Measurements from ENCODE around the gene PCDH9.

PCDH9 gene

DNA sequence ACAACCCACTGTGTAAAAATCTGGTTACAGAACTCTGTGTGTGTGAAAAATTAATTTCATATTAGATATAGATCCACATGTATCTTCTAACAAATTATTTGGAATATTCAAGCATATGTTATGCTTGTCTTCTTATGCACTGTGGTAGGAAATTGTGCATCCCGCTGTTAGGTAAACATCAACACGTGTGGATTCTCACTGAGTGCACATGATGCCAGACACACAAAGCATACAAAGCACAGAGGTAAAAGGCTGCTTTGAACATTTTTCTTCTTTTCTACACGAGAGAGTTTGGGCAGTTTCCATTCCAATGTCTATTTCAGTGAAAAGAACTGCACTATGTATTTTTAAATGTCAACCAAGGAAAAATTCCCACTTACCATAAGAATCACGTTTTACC is 354.9 kb downstream of the PCDH9 start:
- no peak for DNase-seq

DNA sequence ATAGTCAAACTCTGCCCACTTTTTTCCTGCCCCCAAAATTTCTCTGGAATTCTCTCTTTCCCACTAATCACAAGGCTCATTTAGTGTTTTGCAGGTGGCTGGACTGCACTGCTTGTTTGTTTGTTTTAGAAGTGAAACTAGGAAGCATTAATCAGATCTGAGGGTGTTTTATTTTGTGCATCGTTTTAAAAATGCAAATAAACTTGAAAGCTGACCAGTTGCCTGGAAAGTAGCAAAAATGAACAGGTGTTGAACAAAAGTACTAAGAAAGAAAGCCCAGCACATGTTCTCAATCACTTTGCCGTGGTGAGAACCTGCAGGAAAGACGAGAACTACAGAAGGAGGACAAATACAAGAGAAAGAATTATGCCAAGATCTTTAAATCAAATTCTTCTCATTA is 365.5 kb downstream of the PCDH9 start:
- no peak for DNase-seq

DNA sequence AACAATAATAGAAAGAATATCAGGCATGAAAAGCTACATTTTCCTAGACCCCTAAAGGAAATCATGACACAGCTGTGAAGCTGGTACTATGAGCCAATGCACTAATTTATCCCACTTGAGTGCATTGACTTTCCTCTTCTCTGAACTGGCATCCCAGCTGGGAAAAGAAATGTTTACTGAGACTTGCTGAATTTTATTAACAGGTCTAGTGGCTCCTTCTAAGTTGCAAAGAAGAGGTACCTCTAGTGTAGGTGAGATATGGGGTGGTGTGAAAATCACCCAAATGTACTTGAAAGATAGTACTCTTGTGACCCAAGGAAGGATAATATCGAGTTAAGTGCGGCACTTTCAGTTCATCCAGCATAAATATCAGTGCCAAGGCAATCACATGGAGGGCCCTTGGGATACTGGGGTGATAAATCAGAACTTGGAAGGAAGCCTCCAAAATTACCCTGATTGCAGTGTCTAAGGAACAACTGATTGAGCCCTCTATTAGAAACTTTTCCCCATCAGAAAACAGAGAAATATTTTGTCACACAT is 369.2 kb downstream of the PCDH9 start:
- DNase-seq, result no peak

DNA sequence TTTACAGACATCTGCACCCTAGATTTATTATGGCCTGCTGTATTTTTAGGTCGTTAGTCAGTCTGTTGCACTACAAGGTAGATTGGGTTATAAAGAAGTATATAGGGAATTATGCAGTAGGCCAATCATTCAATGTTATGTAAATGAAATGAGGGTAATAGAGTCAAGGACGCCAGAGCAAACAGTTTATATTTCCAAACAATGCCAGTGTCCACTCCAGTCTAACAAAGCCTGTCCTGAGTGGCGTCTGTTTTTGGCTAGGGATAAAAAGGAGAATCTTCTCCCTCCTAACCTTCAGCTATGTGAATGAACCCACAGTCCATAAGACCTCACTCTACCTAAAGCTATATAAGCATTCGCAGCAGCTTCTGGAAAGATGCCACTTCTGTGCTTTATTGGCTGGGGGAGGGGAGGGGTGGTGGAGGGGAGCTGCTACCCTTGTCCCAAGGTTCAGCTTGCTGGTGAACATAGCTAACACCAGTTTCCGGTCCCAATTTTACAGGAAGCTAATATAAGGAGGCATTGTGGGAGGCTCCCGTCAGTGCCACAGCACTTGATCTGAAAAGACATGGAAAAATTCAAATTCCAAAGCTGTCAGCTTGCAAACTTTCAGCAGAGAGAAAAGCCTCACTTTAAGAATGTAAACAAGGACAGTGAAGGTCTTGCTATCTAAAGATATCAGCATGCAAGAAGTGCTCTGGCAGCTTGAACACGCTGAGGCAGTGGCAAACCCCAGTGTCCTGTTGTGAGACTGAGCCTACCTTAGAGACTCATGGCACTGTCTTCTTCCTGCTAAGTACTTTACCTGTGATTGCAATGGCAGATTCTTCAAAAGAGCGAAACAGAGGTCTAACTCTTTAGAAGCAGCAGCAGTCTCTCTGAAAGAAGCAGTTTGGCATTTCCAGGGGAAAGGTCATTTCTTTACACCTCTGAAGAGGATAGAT is 369.9 kb downstream of the PCDH9 start:
- no peak for DNase-seq

DNA sequence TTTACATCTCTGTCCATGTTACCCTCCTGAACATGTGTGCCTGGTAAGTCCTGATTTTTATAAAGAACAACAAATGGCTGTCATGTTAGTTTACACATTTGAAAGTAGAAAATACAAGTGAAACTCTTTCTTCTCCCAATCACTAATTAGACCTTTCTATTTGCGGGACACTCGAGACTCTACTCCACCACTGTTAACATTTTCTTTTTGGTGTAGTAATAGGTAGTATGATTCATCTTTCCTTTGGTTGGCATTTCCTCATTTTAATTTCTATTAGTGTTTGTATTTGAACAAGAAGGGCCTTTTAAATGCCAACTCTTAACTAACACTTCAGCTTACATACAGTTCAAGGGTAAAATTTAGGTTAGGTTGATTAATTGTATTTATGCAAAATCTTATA is 371.1 kb downstream of the PCDH9 start:
- DNase-seq, result no peak

DNA sequence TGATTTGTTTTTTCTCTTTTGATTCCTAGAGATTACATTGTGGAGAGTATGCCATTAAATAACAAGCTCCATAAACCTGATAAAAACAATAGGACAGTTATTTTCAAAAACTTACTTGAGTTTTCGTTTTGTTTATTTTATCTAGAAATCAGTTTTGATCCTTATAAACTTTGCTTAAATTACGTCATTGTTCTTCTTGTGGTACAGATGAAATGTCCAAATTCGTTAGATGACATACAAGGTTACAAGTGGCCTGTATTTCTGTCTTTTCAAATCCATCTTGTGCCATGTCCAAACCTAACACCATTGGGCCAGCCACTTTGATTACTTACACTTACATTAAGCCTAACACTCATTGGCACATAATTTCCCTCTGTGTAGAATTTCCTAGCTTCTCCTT is 372.0 kb downstream of the PCDH9 start:
- DNase-seq, result no peak

DNA sequence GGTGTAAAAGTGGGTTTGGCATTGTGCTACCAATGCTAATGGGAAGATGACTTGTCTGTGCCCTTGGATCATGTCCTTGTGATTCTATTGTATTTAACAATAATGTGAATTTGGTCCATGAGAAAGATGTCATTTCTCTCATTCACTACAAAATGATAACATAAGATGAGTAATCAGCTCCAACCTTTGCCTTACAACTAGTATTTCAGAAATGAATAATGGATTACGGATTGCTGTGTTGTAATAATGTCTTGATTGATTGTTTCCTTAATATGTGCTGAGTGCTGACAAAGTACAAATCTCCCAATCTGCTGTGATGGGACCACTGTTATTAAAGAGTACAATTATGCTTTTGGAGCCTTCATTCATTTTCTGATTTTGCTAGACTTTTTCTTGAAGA is 375.0 kb downstream of the PCDH9 start:
- no peak for DNase-seq

DNA sequence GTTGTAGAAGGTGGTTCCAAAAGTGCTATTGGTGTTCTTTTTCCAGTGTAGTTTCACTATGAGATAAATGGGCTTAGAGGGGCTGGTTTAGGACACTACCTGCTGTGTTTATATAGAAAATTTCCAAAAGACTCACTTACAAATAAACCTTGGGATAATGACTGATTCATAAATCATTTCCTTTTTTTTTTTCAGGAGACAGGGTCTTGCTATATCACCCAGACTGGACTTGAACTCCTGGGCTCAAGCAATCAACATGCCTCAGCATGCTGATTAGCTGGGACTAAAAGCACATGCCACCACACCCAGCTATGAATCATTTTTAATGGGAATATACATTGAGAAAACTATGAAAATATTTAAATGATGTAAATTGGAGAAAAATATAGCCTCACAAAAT is 376.6 kb downstream of the PCDH9 start:
- DNase-seq, result no peak

DNA sequence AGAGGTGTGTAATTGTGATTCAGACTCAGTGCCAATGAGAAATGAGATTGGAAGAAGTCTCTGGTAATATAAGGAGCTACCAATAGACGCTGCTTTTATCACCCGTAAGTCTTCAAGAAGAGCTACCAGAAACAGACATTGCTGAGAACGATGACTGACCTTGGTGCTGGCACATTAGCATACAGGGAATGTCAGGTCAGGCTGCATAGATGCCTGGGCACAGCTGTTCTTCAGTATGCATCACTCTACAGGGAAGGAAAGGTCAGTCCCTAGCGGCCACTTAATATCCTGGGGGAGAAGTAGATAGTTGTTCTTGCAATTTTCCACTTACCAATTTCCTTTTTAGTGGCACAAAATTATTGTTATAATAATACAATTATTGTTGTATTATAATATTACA is 380.4 kb downstream of the PCDH9 start:
- DNase-seq, result no peak

DNA sequence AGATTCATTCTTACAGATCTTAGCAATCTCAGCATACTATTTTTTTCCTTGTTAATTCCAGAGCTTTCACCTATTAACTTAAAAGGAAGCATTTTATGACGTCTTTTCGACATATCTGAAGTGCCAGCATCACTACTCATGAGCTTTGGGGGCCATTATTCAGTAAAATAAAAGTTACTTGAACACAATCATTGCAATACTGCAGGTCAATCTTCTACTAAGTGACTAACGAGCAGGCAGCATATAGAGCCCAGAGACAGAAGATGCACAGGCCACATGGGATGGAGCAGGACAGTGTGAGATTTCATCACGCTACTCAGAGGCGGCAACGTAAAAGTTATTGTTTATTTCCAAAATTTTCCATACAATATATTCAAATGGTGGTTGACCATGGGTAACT is 382.6 kb downstream of the PCDH9 start:
- no peak for DNase-seq

DNA sequence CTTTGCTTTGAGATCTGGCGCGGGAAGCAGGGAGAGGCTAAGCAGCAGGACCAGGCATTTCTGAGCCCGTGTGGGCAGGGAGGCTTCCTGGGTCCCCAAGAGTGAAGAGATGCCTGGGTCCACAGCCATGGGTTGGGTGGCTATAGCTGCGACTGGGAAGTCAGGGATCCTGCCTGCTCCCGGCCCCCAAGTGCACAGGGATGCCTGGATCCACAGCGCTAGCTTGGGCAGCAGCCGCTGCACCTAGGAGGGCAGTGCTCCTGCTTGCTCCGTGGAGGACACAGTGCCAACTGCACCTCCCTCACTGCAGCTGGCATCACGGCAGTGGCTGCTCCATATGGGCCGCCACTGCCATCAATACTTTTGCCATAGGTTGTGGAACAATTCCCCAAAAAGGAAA is 384.7 kb downstream of the PCDH9 start:
- DNase-seq, result no peak

DNA sequence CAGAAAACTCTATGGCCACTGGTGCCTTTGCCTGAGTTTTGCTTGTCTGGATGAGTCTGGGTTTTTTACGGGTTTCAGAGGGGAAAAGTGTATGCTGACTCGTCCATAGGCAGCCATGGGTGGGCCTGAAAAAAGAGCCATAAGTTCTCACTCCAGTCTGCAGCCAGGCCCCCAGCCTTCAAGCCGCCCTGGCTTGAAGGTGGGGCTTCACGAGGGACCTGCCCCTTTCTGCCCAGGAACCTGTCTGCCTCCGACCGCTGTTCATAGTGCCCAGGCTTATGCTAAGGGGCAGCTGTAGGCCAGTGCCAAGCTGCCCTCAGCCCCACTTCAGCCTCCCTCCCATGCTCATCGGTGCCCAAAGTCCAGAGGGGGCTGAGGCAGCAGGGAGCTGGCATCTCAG is 385.2 kb downstream of the PCDH9 start:
- DNase-seq, result no peak

DNA sequence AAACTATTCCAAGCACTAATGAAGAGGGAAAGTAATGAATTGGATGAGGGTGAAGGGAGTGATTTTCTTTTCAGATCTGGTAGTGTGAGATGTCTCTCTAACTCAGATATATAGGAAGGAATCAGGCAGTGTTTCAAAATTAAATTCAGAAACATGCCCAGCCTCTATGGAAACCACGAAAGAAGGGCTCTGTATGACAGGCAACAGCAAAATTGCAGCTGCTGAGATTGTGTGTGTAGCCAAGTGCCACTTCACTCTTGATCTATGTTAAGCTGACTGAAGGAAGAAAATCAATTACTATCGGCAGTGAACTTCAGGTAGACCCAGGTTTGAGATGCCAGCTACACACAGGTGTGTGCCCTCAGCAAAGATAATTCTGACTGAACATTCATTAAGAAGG is 387.4 kb downstream of the PCDH9 start:
- no peak for DNase-seq

DNA sequence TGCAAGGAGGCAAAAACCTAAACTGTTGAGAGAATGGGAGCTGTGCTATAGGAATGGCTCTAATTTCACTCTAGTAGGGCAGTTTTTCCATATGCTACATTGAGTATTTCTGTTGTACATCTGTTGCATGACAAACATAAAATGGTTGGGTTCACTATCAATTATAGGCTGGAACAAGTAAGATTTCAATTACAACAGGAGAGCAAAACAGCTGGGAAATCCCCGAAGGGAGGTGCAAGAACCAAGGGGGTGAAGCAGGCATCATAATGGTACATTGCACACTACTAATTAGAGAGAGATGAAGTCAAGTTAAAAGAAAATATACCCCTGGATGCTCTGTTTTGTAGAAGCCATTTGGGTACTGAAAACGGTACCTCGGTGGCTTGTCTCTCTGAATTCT is 389.5 kb downstream of the PCDH9 start:
- DNase-seq, result no peak

DNA sequence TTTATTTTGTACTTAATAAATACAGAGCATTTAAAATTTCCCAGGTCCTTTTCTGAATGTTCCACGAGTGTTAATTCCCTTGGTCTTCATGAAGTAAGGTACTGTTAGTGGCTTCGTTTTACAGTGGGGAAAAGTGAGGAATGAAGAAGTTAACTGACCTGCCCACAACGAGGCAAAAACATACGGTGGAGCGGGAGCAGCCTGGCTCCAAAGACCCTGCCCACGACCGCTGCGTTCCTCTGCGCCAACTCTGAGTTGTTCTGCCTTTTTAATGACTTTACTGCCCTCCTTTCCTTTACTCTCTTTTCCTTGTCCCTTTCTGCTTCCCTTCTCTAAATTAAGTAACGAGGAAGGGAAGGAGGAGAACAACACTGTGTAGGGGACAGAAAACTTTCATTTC is 392.9 kb downstream of the PCDH9 start:
- no peak for DNase-seq

DNA sequence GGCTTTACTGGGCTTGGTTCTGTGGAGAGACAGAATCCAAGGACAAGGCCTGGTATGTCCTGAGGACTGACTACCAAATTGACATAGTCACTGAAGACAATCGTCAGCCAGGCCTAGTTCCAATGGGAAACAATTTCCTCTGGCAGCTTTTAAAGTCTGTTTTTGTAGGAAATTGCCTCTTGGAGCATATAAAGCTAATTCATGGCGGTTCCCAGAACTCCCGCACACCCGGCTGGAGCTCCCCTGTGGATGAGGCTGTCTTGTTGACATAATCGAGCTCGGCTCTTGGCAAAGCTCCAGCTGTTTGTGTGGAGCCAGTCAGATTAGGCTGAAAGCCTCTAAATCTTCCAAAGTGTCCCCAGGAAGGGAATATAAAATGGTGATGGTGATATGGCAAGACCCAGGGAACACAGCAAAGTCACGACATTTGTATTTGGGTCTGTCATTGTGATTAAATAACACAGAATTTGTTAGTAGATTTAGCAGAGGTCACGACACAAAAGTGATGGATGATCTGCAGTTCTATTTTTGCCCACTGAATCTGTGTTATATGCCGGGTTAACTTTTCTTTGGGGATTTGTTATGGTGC is 395.0 kb downstream of the PCDH9 start:
- DNase-seq, result no peak

DNA sequence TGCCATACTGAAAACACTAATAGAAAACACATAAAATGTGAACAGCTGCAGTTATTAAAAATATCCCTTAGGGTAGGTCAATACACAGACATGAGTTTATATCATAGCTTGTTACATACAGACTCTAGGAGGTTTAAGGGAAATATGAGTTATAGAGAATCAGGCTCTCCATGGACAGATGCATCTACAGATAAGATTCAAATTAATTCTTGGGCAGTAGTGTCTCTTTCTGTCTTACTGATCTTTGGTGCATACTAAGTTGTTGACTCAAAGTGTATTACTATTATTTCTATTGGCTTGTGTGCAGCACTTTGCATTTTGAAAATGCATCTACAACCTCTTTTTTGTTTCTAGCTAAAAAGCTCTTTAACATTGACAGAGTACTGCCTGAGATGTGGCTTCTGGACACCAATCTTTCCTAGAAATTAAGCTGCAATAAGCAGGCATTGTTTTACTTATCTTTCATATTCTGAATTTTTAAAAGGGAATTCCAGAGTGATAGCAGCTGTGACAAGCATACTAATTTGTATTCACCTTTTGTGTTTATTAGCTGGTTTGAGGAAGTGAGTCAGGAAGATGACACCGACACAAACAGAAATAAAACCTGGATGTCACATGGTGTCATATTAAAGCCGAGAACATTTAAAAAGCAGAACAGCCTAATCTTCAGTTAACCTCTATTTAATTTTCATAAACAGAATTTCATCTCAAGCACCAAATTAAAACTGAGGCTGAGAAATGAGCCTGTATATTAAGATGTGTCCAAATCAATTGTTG is 399.0 kb downstream of the PCDH9 start:
- DNase-seq, result no peak

DNA sequence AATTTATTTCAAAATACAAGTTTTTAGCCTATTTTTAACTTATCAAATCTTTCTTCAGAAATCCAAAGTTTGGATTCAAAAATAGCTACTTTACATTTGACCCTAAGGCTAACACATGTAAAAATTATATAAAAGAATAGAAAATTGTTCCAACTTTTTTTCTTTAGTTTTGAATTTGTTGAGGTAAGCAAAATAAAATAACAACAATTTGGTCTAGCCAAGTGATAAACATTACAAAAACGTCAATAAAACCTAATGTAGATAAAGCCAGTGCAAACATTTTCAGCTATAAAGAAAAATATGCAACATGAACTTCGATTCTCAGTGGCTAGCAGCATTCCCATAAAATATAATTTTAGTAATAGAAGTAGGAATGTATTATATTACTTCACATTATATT is 400.3 kb downstream of the PCDH9 start:
- no peak for DNase-seq

DNA sequence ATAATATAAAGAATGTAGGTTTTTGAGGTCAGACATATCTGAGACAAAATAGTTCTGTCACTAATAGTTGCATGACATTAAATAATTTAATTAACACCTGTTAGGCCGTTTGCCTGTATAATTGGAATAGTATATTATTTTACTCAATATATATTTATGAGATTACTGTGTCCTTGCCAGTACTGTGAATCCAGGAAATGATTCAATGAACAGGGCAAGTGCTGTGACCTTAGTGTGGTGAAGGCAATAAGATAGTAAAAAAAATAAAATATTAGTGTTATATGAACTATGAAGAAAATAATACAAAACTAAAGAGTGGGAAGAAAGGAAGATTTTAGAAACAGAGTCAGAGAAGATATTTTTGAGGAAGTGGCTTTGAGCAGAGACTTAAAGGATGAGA is 403.7 kb downstream of the PCDH9 start:
- DNase-seq, result no peak

DNA sequence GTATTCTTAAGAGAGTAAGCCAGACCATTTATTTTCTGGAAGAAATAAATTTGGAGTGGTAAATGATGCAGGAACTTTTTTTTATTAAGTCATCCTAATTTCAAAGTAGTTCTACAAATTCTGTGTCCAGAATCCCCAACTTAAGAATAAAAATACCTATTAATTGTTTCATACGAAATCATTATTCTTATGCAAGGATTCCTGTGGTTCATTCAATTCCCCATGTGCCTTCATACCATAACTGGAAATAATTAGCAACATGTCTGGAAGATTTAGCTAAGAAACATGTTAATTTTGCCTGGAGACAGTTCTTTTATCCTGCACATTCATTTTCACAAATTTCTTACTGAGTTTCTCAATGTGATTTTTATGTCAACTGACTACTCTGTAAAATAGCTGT is 408.6 kb downstream of the PCDH9 start:
- DNase-seq, result no peak

DNA sequence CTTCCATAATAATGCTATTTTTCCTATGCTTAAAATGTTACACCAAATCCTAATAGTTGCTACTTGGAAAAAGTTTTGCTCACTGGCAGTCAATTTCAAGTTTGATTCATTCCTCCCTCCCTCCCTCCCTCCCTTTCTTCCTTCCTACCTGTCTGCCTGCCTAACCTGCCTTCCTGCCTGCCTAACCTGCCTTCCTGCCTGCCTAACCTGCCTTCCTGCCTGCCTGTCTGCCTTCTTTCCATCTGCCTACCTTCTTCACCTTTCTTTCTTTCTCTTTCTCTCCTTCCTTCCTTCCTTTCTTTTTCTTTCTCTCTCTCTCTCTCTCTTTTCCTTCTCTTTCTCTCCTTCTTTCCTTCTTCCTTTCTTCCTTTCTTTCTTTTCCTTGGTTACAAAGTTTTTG is 418.7 kb downstream of the PCDH9 start:
- no peak for DNase-seq

DNA sequence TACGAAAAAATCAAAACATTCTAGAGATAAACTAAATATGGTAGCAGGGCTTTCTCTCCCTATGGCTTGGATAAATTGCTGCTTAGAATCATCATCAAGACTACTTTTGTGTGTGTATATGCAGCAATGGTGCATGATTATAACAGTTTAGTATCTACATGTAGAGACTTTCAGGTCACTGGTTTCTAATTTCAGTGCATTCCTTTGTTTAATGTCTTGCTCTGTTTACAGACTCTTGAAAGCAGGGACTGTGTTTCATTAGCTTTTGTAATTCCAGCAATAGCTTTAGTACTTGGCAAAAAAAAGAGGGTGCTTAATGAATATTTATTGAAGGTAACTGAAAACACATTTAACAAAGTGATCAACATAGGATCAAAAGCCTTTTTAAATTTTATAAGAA is 420.7 kb downstream of the PCDH9 start:
- no peak for DNase-seq

DNA sequence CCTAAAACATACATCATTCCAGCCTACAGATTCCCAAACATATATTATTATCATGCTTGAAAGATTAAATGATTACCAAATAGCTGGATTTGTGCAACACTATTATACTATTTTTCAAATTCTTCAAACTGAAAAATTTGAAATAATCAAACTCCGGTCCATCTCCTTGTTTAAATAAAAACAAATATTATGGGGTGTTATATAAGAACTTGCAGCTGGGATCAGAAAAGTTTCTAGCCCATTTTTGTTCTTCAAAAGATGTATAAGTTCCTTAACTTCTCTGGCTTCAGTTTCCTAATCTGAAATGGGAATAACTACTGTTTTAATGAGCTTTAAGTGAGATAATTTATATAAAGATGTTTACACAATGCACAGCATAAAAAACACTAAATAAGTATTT is 422.9 kb downstream of the PCDH9 start:
- no peak for DNase-seq

DNA sequence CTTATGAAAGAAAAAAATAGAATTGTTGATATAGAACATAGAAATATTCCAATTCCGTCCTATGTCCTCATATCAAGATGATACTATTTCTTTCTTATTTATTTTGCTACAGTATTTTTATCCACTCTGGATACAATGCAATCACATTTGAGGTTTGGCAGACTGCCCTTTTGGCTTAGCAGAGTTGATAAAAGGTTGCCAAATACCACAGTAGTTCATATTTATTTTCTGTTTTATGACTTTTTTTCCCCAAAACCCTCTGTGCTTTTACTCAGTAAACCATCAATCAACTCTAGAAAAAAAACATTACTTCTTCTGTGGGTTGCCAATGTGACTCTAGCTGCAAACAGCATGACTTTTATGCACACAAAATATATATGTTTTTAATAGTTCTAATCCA is 424.5 kb downstream of the PCDH9 start:
- DNase-seq, result no peak
